BJ (cell line): ENCODE measurements around the gene SPRR2E. TPM values are rescaled to one million over a fixed set of nuclear protein-coding genes. Genes with fewer than 3 reads are reported as not detected.
"Not testable (repeated sequence)": the region's sequence is repeated elsewhere in the genome, so short reads cannot be mapped to it uniquely, and the experiment has no call there.

Experiments used
- CTCF ChIA-PET: fragments of 350-600 bp; formaldehyde crosslinking; extraction: SDS; loops from one replicate; lab custom pipeline; 2021; ENCODE audit warnings: antibody characterized with exemption, inconsistent platforms; lab: Yijun Ruan, JAX
- POLR2A ChIA-PET: fragments of 300-600 bp; sonication (Branson Sonifier 250); formaldehyde crosslinking; extraction: SDS; loops from one replicate; lab custom pipeline; 2021; ENCODE audit warnings: antibody characterized with exemption; lab: Charles Lee
- DNase-seq: peaks from one replicate; pipeline ENCODE4 v3.0.0-alpha.2; 2011; ENCODE audit warnings: low read depth
- H3K27me3 ChIP-seq: 2 replicates; pipeline ENCODE4 v1.6.0; 2011; ENCODE audit warnings: low read length; ENCODE audit not compliant: control insufficient read depth, insufficient read depth
- H3K36me3 ChIP-seq: 2 replicates; pipeline ENCODE4 v1.5.1; 2011; ENCODE audit warnings: low read length; ENCODE audit not compliant: control insufficient read depth, insufficient read depth
- H3K4me3 ChIP-seq: 2 replicates; pipeline ENCODE4 v1.5.1; 2011; ENCODE audit warnings: low read depth, mild to moderate bottlenecking, control low read depth, low read length
- CTCF ChIP-seq: IDR thresholded peaks from 2 replicates; pipeline ENCODE4 v1.5.1; 2011; ENCODE audit warnings: low read depth, mild to moderate bottlenecking, control low read depth, inconsistent platforms, low read length, moderate library complexity; ENCODE audit not compliant: insufficient read depth
- polyA minus RNA-seq: library from RNA; depleted of rRNA, polyadenylated mRNA; stranded (reverse); fragments of >200 nt; gene quantifications from 2 replicates; pipeline ENCODE4 v1.2.3, GENCODE V29; 2011; rRNA and poly(A)+ RNA removed
- polyA plus RNA-seq: library from polyadenylated mRNA; depleted of rRNA; stranded (reverse); fragments of >200 nt; gene quantifications from 2 replicates; pipeline ENCODE4 v1.2.3, GENCODE V29; 2011; rRNA removed

Gene SPRR2E
- not detected in 2 replicates for polyA plus RNA-seq
- polyA minus RNA-seq = not detected in 2 replicates

DNA sequence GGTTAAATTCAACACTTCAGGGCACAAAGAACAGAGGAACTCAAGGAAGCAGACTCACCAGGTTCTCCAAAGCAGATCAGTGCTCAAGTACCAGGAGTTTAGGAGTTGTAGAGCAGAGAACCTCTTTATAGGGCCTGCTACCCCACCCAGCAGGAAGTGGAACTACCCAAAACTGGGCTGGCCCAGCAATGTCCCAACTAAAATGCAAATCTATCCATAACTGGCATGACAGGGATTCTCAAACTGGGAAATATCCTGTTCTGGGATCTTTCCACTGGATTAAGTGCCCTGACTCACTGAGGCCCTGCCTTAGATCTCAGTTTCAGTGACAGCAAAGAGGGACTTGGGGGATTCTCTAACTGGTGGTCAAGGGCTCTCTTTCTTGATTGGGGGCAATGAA, at the start of gene SPRR2E:
Gene SPRR2E (minus strand): TSS at position 101 of the 400 bp plus-strand sequence. CDS start 775 bp downstream, outside the sequence.
- no peak for DNase-seq
- Histone ChIP-seq H3K4me3 (no peak within 1 kb of the TSS), H3K27me3 (no peaks in the 10 kb centered on the region), H3K36me3 (no peaks in the 10 kb centered on the region)
- POLR2A ChIA-PET = no interaction called here
- TF ChIP-seq CTCF = no peak
- CTCF ChIA-PET = interaction anchor here (0.6 kb wide), 1 partner anchor 537 kb away, joined by 4 read pairs; no protein-coding TSS in a partner anchor

DNA sequence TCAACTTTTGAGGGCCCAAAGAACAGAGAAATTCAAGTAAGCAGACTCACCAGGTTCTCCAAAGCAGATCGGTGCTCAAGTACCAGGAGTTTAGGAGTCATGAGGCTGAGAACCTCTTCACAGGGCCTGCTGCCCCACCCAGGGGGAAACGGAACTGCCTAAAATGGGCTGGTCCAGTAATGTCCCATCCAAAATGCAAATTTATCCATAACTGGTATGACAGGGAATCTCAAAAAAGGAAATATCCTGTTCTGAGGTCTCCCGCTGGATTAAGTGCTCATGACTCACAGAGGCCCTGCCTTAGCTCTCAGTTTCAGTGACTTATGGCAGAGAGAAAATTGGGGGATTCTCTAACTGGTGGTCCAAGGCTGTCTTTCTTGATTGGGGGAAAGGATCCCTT, 47.1 kb upstream of the SPRR2E start:
- H3K36me3 ChIP-seq = no peaks in the 10 kb centered on the region
- TF ChIP-seq CTCF = no peak
- DNase-seq = no peak
- ChIA-PET POLR2A (no interaction called here), CTCF (no interaction called here)
- no peaks in the 10 kb centered on the region; the same call in 1 of the 2 replicates for H3K27me3 ChIP-seq
- H3K4me3 ChIP-seq = no peak overlapping the region

DNA sequence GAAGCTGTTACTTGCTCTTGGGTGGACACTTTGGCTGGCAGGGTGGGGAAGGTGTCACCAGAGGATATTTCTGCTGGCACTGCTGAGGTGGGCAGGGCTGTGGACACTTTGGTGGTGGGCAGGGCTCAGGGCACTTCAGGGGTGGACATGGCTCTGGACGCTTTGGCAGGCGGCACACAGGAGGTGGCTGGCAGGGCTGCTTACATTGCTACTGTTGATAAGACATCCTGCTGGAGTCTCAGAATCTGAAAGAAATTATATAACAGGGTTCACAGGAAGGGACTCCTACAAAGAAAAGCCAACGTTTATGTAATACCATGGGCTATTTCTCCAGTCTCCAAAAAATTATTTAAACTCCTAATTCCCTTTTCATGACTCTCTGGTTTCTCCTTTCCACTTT, 46.2 kb upstream of the SPRR2E start:
- no peak for TF ChIP-seq CTCF
- Histone ChIP-seq H3K36me3 (no peaks in the 10 kb centered on the region), H3K27me3 (no peaks in the 10 kb centered on the region; the same call in 1 of the 2 replicates), H3K4me3 (no peak overlapping the region)
- DNase-seq = no peak
- CTCF ChIA-PET = interaction anchor here (1.3 to 1.5 kb wide), 2 partner anchors 13 to 22 kb away, joined by 3 read pairs; no protein-coding TSS in a partner anchor
- POLR2A ChIA-PET = no interaction called here

DNA sequence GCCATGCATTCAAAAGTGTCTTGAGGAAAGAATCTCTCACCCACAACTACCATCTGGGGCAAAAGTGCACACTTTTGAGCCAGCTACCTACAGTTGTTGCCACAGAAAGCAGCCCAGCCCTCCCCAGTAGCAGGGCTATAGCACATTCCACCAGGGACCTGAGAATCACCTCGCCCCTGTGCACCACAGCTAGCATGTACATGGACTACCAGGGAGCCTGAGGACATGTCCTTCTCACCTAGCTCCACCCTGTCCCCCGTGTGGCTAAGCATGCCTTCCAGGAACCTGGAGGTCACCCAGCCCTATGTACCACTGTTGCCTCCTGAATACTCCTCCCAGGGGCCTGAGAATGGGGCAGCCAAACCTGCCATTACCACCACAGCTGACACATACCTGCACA, 39.4 kb upstream of the SPRR2E start:
- Histone ChIP-seq H3K36me3 (no peaks in the 10 kb centered on the region), H3K4me3 (no peak overlapping the region), H3K27me3 (no peaks in the 10 kb centered on the region)
- no peak for DNase-seq
- TF ChIP-seq CTCF = no peak
- POLR2A ChIA-PET = no interaction called here
- CTCF ChIA-PET = no interaction called here

DNA sequence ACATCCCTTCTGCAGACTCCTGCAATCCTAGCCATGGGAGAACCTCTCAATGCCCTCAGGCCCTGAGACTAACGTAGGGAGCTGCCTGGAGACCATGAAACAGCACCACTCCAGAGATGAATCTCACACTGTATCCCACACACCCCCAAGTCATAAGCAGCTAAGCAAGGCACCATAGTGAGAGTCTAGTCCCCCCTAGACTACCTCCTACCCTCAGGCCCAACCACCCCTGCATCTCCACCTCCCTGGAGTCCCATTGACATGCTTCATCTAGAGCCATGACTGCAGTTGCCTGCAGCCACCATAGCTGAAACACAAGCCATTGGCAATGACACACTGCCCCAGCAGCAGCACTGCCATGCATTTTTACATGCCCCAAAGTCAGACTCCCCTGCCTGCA, 38.9 kb upstream of the SPRR2E start:
- ChIA-PET POLR2A (no interaction called here), CTCF (no interaction called here)
- DNase-seq = no peak
- TF ChIP-seq CTCF = no peak
- no peaks in the 10 kb centered on the region for H3K27me3 ChIP-seq
- no peaks in the 10 kb centered on the region for H3K36me3 ChIP-seq
- H3K4me3 ChIP-seq = no peak overlapping the region

DNA sequence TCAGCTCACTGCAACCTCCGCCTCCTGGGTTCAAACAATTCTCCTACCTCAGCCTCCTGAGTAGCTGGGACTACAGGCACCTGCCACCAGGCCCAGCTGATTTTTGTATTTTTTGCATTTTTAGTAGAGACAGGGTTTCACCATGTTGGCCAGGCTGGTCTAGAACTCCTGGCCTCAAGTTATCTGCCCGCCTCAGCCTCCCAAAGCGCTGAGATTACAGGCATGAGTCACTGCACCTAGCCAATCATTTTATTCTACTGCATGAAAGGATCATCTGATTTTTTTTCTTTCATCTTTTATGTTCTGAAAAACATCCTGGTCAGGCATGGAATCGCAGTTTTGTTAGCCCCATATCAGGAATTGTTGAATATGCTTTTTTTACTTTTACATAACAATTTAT, 34.4 kb upstream of the SPRR2E start:
- CTCF ChIA-PET, H3K4me3 ChIP-seq, POLR2A ChIA-PET, H3K36me3 ChIP-seq, DNase-seq, H3K27me3 ChIP-seq: not testable (repeated sequence)
